ENCODE data around the gene MNAT1. TPM values are rescaled to one million over a fixed set of nuclear protein-coding genes. Genes with fewer than 3 reads are reported as not detected.
"Not testable (repeated sequence)": the region's sequence is repeated elsewhere in the genome, so short reads cannot be mapped to it uniquely, and the experiment has no call there.

The MNAT1 gene
- polyA plus RNA-seq, 3 donors, result 50.3 to 57.2 (median 53.1) TPM

DNA sequence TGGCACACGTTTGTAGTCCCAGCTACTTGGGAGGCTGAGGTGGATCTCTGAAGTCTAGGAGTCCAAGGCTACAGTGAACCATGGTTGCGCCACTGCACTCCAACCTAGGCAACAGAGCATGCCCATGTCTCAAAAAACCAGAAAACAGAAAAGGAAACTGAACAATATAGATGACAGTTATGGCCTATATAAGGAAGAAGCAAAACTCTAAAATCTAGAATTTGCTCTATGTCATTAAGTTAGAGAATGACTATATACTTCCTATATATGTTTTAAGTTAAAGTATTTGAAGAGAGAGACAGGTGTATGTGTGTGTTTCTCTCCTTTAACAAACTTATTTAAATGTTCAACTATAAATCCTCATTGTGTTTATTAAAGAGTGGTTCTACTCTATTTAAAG lies 65.8 kb downstream of the MNAT1 start:
- DNase-seq (ENCODE audit: low read depth in 3 of 3, low spot score in 2 of 3), result no peak

DNA sequence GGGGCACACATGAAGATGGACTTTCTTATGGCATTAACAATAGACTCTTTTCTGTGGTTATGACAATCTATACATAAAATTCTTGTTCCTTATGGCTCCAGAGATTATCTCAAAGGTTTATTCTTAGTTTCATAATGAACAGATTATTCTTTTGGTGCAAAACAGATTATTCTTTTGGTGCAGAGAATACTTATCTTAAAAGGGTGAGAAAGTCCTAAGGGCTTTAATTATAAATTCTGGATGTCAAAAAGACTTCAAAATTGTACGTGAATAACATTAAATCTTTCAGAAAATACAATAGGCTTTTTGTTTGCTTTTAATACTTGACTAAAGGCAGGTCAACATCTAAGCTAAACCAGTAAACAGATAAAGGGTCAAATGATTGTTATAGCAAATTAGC lies 69.3 kb downstream of the MNAT1 start:
- DNase-seq (ENCODE audit: low read depth in 3 of 3, low spot score in 2 of 3), result no peak

GRCh38 chr14:60805841-60806430 lies 71.4 kb downstream of the MNAT1 start:
- DNase-seq (ENCODE audit: low read depth in 3 of 3, low spot score in 2 of 3), result no peak

- no peak for DNase-seq (ENCODE audit: low read depth in 3 of 3, low spot score in 2 of 3)
Observed at GRCh38 chr14:60807247-60807646, 72.7 kb downstream of the MNAT1 start.

DNA sequence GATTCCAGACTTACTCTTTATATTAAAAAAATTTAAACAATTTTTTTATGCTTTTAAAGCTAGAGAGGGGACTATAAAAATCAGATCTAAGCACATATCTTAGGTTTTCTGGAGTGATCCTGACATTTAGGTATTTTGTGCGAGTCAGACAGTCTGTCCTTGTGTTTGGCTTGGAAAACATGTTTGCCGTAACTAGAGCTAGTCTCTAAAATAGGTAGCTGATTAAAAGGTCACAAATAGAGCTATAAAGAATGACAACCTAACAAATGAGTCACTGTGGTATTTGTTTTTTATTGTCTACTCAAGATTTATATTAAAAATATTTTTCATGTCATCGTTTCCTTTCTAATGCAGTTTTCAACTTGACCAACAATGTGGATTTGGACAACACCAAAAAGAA lies 73.4 kb downstream of the MNAT1 start:
- no peak for DNase-seq (ENCODE audit: low read depth in 3 of 3, low spot score in 2 of 3)

GRCh38 chr14:60812987-60813386 lies 78.4 kb downstream of the MNAT1 start:
- DNase-seq (ENCODE audit: low read depth in 3 of 3, low spot score in 2 of 3), result no peak

GRCh38 chr14:60815371-60815770 lies 80.8 kb downstream of the MNAT1 start:
- DNase-seq (ENCODE audit: low read depth in 3 of 3, low spot score in 2 of 3), result no peak

- DNase-seq (ENCODE audit: low read depth in 3 of 3, low spot score in 2 of 3), result no peak
Observed at GRCh38 chr14:60817113-60817512, 82.6 kb downstream of the MNAT1 start.

- DNase-seq (ENCODE audit: low read depth in 3 of 3, low spot score in 2 of 3), result no peak
Observed at GRCh38 chr14:60819575-60819974, 85.0 kb downstream of the MNAT1 start.

DNA sequence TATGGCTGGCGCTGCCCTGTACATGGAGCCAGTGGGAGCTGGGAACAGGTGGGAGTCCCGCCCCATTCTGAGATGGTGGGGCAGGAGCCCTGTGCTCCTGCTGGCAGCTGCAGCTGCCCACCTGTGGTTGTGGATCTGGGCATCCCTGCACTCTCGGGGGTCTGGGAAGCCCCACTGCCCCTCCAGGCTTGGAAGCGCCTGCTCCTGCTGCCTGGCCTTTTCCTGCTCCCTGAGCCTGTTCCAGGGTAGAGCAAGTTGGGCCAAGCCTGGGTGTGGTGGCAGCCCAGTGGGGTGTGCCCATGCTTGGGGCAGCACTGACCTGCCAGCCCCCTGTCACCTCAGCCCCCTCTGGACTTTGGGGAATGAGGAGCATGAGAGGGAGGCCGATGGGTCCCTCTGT lies 104.0 kb downstream of the MNAT1 start:
- DNase-seq (ENCODE audit: low read depth in 3 of 3, low spot score in 2 of 3), result no peak

DNA sequence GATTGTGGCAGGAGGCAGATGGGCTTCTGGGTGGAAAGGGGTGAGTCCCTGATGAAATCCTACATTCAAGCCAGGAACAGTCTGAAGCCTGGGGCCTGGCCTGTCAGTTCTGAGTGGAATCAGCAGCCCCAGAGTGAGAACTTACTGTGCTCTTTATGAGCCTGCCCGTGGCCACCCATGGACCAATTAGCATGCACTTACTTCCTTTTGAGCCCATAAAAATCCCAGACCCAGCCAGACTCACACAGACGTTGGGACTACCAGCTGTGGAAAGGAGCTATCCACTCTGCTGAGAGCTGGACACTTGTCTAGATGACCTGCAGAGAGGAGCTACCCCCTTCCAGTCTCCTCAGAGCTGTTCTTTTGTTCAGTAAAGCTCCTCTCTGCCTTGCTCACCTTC lies 104.5 kb downstream of the MNAT1 start:
- no peak for DNase-seq (ENCODE audit: low read depth in 3 of 3, low spot score in 2 of 3)

DNA sequence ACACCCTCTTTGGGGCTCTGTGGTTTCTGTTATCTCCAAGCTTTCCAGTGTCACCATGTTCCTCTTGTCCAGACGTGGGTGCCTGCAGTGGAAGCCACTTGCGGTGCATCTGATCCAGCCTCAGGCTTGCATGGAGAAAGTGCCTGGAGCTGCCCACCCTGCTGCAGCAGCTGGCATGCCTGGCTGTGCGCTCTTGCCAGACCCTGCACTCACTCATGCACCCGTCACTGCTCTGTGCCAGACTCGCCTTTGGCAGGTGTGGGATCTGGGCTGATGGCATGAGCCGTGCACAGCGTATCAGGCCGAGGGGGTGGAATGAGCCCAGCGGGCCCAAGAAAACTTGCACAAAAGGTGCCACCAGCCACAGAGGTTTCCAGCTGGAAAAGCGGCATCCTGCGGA lies 105.1 kb downstream of the MNAT1 start:
- no peak for DNase-seq (ENCODE audit: low read depth in 3 of 3, low spot score in 2 of 3)

GRCh38 chr14:60840313-60840712 lies 105.8 kb downstream of the MNAT1 start:
- no peak for DNase-seq (ENCODE audit: low read depth in 3 of 3, low spot score in 2 of 3)

DNA sequence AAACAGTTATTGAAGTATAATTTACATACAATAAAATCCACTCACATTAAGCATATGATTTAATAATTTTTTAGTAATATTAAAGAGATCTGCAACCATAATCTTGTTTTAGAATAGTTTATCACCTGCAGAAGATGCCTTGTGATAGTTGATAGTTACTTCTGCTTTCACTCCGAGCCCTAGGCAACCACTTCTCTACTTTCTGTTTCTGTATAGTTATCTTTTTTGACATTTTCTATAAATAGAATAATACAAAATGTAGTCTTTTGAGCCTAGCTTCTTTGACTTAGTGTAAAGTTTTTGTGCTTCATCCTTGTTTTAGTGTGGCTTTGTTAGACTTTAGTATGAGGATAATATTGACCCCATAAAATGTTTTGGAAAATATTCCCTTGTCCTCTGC lies 111.0 kb downstream of the MNAT1 start:
- no peak for DNase-seq (ENCODE audit: low read depth in 3 of 3, low spot score in 2 of 3)

DNA sequence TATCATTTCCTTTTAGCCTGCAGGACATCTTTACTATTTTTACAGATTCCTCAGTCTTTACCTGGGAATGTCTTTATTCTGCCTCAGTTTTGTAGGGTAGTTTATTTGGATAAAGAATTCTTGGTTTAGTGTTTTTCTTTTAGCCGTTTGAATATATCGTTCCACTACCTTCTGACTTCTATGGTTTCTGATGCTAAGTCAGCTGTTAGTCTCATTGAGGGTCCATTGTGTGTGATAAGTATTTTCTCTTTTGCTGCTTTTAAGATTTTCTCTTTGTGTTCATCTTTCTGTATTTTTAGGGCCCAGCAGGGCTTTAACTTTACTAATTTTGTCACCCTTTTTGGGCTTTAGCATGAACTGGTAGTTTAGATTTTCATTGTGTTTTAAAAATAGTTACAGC lies 113.5 kb downstream of the MNAT1 start:
- DNase-seq (ENCODE audit: low read depth in 3 of 3, low spot score in 2 of 3), result no peak

DNA sequence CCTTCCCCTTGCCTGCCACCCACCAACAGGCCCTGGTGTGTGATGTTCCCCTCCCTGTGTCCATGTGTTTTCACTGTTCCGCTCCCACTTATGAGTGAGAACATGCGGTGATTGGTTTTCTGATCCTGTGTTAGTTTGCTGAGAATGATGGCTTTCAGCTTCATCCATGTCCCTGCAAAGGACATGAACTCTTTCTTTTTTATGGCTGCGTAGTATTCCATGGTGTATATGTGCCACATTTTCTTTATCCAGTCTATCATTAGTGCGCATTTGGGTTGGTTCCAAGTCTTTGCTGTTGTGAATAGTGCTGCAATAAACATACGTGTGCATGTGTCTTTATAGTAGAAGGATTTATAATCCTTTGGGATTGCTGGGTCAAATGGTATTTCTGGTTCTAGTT lies 117.1 kb downstream of the MNAT1 start:
- not testable (repeated sequence) for DNase-seq (ENCODE audit: low read depth in 3 of 3, low spot score in 2 of 3)

DNA sequence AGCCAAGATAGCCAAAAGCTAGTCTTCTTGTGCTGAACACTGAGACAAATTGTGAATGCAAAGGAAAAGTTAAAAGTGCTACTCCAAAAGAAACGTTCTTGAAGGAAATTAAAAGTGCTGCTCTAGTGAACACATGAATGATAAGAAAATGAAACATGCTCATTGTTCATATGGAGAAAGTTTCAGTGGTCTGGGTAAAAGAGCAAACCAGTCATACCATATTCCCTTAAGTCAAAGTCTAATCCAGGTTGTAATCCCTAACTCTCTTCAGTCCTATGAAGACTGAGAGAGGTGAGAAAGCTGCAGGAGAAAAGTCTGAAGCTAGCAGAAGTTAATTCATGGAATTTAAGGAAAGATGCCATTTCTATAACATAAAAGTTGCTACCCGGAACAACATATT lies 121.5 kb downstream of the MNAT1 start:
- no peak for DNase-seq (ENCODE audit: low read depth in 3 of 3, low spot score in 2 of 3)

- no peak for DNase-seq (ENCODE audit: low read depth in 3 of 3, low spot score in 2 of 3)
Observed at GRCh38 chr14:60859525-60859924, 125.0 kb downstream of the MNAT1 start.

GRCh38 chr14:60861545-60862140 lies 127.1 kb downstream of the MNAT1 start:
- DNase-seq (ENCODE audit: low read depth in 3 of 3, low spot score in 2 of 3), result no peak

- DNase-seq (ENCODE audit: low read depth in 3 of 3, low spot score in 2 of 3), result peak; percentile 31 to 52 (median 52)
Observed at GRCh38 chr14:60862283-60862682, 127.7 kb downstream of the MNAT1 start.

GRCh38 chr14:60863249-60863648 lies 128.7 kb downstream of the MNAT1 start:
- DNase-seq (ENCODE audit: low read depth in 3 of 3, low spot score in 2 of 3), result no peak

DNA sequence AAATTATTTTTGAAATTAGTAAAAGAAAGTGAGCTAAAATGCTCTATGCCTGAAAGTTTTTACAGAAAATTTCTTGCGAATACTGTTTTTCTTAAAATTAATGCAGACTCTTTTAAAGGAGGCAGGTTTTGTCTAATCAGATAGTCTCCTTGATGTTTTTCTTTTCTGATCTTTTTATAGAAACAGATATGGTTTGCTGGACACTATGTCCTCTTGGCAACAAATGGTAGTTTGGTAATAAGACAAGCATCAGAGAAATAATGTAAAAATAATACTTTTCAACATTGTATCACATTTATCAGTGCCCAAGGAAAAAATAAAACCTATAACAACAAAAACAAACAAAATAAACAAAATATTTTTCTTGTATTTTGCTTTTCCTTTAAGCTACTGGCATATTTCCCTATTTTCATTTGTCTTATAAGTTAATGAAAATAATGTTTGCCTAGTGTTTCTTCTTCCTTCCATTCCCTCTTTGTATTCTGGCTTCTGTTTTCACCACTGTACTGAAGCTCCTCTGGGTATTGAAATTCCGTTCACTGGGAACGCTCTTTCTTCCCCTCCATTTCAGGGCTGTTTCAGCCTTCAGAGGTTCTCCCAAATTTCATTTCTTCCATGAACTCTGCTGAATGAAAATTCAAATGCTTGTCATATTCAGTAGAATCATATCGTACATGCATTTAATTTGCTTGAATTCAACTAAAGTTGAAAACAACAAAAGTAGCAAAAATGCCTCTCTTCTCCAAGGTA lies 131.0 kb downstream of the MNAT1 start:
- DNase-seq (ENCODE audit: low read depth in 3 of 3, low spot score in 2 of 3), result no peak
